ENCODE measurements around the gene CTDNEP1.
A peak's percentile ranks its signal among the peaks of the same experiment; 100 is the strongest.

Gene CTDNEP1

DNA sequence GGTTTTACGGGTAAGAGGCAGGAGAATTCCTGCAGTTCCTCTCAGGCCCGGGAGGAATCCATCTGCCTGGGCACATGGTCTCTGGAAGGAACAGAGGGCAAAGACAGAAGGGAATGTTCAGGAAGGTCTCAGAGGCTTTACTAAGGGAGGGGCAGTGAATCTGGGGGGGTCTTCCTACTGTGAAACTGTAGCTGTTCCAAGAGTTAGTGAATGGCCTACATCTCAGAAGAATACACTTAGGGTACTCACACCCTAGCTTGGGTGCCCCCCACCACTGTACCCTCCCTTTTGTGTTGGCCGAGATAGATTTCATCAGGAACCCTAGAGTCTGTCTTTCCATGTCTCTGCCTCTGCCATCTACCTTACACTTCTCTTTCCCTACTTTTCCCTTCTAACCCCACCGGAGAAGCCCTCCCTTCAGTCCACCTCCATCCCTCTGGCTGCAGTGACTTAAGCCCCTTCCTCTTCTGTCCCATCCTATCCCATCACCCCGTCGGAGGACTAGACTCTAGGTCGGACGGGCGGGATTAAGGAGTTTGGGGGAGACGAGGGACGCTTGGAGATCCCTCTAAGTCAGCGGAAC, 32.2 kb downstream of the CTDNEP1 start:
- H3K27ac ChIP-seq = peak overlapping the region; percentile 81
- TF ChIP-seq, protein P1, sequence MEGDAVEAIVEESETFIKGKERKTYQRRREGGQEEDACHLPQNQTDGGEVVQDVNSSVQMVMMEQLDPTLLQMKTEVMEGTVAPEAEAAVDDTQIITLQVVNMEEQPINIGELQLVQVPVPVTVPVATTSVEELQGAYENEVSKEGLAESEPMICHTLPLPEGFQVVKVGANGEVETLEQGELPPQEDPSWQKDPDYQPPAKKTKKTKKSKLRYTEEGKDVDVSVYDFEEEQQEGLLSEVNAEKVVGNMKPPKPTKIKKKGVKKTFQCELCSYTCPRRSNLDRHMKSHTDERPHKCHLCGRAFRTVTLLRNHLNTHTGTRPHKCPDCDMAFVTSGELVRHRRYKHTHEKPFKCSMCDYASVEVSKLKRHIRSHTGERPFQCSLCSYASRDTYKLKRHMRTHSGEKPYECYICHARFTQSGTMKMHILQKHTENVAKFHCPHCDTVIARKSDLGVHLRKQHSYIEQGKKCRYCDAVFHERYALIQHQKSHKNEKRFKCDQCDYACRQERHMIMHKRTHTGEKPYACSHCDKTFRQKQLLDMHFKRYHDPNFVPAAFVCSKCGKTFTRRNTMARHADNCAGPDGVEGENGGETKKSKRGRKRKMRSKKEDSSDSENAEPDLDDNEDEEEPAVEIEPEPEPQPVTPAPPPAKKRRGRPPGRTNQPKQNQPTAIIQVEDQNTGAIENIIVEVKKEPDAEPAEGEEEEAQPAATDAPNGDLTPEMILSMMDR (conservative IDR thresholded peaks at IDR 0.05) = no peak

DNA sequence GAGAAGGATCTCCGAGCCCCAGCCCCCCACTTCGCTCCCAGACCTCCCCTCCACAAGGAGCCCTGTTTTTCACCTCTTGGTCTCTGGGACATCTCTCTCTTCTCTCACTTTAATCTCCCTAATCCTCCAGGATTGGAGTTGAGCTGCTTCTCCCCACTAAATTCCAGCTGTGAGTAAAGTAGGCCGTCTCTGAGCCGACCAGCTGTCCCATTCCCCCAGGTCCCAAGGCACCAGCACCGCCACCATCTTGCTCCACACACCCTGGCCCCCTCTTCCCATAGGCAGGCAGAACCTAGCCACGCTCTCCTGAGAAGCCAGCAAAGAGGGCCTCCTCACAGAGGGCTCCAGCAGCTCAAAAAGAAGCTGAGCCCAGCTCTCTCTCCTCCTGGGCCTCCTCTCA, 32.8 kb downstream of the CTDNEP1 start:
- TF ChIP-seq, protein P1 (conservative IDR thresholded peaks at IDR 0.05) = no peak
- no peak overlapping the region for H3K27ac ChIP-seq

DNA sequence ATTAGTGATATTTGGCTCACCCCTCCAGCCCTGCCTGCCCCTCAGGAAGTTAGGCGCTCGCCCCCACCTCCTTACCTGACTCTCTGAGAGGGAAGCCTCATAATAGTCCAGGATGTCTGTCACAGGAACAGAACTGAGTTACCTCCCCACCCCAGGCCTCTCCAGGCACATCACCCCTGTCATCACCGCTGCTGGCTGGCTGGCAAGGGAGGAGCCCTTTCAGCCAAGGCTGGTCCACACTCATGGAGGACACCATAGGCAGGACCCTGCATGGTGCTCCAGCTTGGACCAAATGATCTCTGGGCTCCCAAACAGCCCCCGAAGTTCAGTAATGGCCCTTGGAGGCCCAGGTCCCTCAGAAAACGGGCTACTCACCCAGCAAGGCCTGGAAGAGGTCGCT, 33.4 kb downstream of the CTDNEP1 start:
- H3K27ac ChIP-seq = no peak overlapping the region
- TF ChIP-seq, protein P1 (conservative IDR thresholded peaks at IDR 0.05) = no peak

DNA sequence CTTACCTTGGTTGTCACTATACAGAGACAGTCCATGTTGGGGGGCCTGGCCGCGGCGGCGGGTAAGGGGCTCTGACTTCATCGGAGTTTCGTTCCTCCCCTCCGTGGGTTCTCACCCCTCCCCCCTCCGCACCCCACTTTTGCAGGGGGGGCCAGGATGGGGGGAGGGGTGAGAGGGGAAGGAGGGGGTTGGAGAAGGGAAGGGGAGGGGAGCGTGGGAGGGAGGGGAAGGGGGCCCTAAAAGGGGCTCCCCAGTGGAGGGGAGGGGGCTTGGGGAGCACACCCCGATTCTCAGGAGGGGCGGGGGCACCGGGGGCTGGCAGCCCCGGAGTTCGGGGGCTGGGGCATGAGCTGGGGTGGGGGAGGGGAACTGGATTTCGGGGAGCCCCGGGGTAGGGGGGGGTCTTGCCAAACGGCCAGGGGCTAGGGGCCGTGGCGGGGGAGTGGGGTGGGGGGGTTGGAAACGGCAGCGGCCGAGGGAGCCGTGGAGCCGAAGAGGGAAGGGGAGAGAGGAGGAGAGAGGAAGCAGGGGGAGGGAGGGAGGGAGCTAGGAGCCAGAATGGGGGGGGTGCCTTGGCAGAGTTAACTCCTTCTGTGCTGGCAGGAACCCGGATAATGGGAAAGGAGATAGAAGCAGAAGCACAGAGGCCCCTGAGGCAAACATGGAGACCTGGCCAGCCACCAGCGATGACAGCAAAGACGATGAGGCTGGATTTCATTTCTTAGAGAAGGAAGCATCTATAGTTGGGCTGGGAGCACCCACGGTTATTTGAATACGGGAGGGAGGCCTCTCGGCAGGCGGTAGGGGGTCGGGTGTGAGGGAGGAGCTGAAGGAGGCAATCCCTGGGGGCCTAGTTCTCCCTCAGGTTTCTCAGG, 34.2 kb downstream of the CTDNEP1 start:
- TF ChIP-seq, protein P1 (conservative IDR thresholded peaks at IDR 0.05) = no peak
- no peak overlapping the region for H3K27ac ChIP-seq

DNA sequence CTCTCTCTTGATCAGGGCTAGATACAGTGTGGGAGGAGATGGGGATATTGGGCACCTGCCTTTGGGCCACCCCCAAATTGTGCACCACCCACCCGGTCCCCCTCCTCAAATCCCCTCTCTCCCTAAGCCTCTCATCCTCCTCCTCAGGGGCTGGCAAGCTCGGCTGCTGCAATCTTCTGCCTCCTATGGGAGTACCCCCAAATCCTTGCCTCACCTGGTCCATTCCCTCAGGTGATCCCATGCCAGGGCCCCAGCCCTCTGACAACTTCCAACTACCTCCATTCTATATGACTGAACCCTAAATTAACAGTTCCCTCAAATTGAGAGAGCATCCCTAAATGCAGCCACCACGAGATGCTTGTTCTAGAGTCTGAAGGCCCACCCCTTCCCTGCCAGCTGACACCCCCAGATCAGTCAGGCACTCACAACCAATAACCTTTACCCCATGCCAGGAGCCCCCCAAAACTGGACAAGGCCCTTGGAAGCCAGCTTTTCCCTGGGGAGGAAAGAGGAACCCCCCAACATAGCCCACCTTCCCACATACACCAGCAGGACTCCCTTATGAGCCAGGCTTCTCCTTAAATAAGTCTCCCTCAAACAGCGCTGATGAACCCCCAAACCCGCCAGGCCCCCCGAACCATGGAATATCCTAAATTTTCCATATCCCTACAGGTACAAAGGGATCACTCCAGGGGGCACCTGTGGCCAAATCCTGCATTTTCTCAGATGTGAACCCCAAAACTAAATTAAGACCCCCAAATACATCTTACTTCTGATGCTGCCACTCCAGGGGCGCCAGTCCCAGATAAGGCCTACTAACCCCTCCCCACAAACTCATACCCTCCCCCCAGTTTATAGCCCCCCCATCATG, 35.1 kb downstream of the CTDNEP1 start:
- TF ChIP-seq, protein P1 (conservative IDR thresholded peaks at IDR 0.05) = no peak
- H3K27ac ChIP-seq = no peak overlapping the region

- TF ChIP-seq, protein P1 (conservative IDR thresholded peaks at IDR 0.05) = no peak
- H3K27ac ChIP-seq = no peak overlapping the region
Observed at GRCh38 chr17:7215652-7216180, 35.8 kb downstream of the CTDNEP1 start.
